UCSD-AML1 (cell line): ENCODE results near the gene C7orf33.
"Not testable (repeated sequence)": the region's sequence is repeated elsewhere in the genome, so short reads cannot be mapped to it uniquely, and the experiment has no call there.

Experiments
- DNase-seq: peaks from one replicate; lab custom pipeline; 2025; ENCODE audit not compliant: unreplicated experiment; lab: John Stamatoyannopoulos, UW

Gene C7orf33

DNA sequence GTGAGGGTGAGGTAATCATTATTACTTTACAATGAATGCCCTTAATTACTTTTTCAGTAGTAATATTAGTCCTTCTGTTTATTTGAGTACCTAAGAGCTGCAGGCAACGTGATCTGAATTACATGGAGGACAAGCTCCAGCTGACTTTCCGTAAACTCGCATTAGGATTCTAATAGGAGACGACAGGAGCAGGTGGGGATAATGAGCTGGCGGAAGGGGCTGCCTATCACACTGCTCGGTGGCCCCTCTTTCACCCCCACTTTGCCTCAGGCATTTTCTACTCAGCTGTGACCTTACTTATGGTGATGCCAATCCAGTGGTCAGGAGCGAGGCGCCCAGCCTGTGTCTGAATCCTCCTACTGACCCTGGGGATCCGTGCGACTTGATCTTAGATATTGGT, at the start of gene C7orf33:
Gene C7orf33, plus strand, starts transcription at position 296 of the 400 bp plus-strand sequence. CDS start 160 bp downstream, outside the sequence.
- no peak for DNase-seq

DNA sequence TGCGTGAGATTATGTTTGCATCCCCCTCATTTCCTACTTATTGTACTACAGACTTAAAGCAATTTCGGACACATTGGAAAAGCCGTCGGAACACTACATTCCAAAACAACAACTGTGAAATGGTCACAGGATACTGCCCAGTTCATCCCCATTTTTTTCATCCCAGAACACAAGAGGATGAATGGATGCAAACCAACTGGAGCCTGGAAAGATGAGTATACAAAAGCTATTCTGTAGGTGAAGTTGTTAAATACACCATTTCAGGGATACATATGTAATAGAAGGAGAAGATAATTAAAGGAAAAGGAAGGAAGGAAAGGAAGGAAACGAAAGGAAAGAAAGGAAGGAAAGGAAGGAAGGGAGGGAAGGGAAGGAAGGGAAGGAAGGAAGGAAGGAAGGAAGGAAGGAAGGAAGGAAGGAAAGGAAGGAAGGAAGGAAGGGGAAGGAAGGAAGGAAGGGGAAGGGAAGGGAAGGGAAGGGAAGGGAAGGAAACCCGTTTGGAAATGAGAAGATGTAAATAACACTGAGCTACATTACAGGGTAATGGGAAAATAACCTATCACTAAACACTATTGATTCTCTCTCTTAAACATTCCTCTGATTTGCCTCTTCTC, 48.6 kb upstream of the C7orf33 start:
- no peak for DNase-seq

DNA sequence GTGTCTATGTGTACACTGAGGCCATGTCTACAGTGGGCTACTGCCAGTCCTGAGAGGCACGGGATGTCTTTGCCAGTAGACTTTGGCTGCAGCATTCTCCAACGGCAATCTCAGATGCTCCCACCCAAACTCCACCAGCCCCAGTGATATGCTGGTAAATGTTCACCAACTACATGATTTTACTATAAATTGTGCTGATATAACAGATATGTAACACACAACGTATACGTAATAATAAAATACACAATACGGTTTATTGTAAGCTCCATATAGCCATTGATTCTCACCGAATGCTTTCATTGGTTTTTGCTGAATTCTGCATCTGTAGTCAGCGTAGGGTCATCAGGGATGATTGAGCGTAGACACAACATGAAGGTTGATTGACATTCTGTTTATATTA, 47.3 kb upstream of the C7orf33 start:
- DNase-seq = no peak

DNA sequence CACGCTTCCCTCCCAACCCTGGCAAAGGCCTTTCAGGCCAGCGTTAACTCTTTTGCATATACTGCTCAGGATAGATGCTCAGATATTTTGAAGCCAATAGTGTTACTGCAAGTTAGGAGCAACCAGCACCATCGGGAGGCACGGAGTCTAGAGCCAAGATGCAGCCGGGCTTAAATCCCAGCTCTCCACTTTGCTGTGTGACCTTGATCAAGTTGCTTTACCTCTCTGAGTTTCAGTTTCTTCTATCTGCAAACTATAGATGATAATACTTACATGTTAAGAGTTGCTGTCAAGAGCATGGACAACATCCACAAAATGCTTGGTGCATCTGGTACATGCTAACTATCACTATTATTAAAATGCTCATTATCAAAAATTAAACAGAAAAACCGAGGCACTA, 45.4 kb upstream of the C7orf33 start:
- DNase-seq = no peak

GRCh38 chr7:148545932-148546331, 44.6 kb upstream of the C7orf33 start:
- no peak for DNase-seq

DNA sequence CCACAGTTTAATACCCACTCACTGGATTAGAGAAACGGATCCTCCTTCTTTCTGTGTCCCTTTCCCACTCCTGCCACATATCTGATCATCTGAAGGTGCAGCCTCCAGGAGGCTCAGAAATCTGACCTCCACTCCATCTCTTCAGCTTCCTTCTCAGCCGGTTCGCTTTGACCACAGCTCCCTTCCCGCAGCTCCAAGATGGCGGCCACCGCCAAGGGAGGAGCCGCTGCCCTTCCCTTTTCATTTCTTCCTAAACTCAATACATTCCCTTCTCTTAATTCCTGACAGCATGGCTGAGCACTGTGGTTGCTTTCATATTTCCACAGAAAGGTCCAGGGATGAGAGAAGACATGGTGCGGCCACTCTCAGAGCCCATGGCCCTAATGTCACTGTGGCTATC, 43.7 kb upstream of the C7orf33 start:
- DNase-seq = no peak

DNA sequence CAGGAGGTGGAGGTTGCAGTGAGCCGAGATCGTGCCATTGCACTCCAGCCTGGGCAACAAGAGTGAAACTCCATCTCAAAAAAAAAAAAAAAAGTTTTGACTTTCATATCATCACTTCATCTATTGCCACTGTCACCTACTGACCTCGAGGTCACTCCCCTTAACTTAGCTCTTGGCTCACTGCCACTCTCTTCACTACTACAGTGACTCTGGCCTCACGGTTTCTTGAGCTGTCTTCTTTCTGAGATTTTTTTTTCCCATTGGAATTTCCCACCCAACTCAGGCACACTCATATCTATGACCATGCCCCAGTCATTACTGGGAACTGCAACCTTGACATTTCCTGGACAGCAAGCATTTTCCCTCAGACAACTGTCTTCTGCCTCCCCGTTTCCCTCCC, 42.6 kb upstream of the C7orf33 start:
- no peak for DNase-seq

DNA sequence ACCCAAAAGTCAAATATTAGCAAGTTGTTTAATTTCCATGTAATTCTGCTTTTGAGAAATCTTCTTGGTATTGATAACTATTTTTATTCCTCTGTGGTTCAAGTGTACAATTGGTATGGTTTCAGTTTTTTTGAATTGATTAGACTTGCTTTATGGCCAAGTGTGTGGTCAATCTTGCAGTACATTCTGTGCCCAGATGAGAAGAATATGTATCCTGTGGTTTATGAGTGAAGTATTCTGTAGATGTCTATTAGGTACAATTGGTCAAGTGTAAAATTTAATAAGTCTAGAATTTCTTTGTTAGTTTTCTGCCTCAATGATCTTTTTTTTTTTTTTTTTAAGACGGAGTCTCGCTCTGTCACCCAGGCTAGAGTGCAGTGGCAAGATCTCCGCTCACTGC, 36.6 kb upstream of the C7orf33 start:
- no peak for DNase-seq

- no peak for DNase-seq
Measured at GRCh38 chr7:148556892-148557291, 33.7 kb upstream of the C7orf33 start.

DNA sequence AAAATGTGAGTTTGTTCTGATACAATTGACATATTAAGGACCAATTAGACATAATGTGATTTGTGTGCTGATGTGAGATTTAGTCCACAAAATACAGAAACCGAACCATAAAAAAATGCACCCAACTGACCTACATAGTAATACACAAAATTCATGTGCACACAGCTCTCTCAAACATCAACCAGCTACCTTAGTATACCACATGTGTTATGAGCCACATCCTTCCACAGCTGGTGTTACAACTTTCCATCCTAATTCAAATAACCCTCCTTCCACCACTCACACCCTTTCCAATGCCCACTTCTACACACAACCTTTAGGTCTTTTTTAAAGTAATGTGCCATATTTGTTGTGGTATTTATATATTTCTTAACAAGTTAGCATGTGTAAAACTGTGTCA, 31.7 kb upstream of the C7orf33 start:
- DNase-seq = no peak

DNA sequence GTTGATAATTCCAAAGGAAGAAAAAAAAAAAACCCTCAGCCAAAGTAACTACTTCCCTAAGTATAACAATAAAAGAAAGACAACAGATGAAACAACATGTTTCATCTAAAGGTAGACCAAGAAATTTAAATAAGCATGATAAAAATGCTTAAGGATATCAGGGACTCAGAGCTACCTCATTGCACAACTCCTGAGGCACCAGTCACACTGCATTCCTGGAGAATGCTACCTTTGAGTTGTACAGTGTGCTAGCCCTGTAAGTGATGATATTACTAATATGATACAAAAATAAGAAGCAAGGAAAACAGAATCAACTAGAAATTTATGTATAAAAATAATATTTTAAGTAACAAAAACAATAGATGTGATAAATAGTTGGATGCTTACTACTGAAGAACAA, 29.5 kb upstream of the C7orf33 start:
- no peak for DNase-seq

- no peak for DNase-seq
Measured at GRCh38 chr7:148563583-148564274, 26.8 kb upstream of the C7orf33 start.

GRCh38 chr7:148564275-148564951, 26.2 kb upstream of the C7orf33 start:
- not testable (repeated sequence) for DNase-seq

DNA sequence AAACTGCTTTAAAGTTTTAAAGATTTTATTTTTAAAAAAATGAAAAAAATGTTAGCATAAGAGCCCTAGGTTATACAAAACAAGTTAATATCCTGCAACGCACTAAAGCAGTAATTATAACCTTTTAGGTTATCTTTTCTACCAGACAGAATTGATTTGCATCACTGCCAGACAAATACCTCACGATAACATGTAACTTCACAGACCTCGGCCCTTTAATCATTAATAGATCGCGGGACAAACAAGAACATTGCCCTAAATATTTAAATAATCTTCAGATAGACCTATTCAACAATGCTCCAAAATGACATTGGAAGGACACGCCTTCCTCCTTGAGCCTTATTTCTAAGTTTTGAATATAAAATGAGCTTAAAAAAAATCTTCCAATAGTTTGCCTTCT, 23.8 kb upstream of the C7orf33 start:
- DNase-seq = no peak

DNA sequence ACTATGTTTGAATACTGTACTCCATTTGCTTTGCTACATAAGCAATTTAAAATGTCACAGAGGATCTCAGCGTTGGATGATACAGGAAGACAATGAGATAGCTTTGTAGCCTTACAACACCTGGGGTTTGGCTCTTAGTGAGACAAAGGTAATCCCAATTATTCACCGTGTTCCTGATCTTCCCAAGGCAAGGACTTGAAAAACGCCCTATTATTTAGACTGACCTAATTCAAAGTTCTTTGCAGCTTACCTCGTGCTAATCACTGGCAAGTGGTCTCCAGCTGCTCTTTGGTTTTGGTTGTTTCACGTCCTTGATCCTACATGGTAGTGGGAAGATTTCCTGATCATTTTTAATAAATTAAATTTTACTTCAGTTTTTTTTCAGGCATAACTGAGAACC, 23.0 kb upstream of the C7orf33 start:
- DNase-seq = no peak

GRCh38 chr7:148570510-148570909, 20.1 kb upstream of the C7orf33 start:
- no peak for DNase-seq

- not testable (repeated sequence) for DNase-seq
Measured at GRCh38 chr7:148570973-148571372, 19.6 kb upstream of the C7orf33 start.

- DNase-seq = no peak
Measured at GRCh38 chr7:148571381-148571780, 19.2 kb upstream of the C7orf33 start.

- DNase-seq = no peak
Measured at GRCh38 chr7:148572067-148572522, 18.5 kb upstream of the C7orf33 start.

DNA sequence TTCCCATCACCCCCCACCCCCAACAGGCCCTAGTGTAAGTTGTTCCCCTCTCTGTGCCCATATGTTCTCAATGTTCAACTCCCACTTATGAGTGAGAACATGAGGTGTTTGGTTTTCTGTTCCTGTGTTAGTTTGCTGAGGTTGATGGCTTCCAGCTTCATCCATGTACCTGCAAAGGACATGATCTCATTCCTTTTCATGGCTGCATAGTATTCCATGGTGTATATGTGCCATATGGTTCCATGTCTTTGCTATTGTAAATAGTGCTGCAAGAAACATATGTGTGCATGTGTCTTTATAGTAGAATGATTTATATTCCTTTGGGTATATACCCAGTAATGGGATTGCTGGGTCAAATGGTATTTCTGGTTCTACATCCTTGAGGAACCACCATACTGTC, 17.0 kb upstream of the C7orf33 start:
- DNase-seq = not testable (repeated sequence)

GRCh38 chr7:148575640-148576411, 14.7 kb upstream of the C7orf33 start:
- DNase-seq = peak; percentile 47
